GM10266 (cell line): ENCODE measurements around the gene TIMP1.

ENCODE experiments used
- DNase-seq: peaks from one replicate; pipeline ENCODE4 v3.0.0; 2012; ENCODE audit errors: extremely low spot score
- CTCF ChIP-seq: IDR thresholded peaks from 2 replicates; pipeline ENCODE4 v1.5.1; 2012; ENCODE audit warnings: mild to moderate bottlenecking, low read depth; ENCODE audit not compliant: control insufficient read depth, insufficient read depth; ENCODE audit errors: missing control alignments

TIMP1 gene

DNA sequence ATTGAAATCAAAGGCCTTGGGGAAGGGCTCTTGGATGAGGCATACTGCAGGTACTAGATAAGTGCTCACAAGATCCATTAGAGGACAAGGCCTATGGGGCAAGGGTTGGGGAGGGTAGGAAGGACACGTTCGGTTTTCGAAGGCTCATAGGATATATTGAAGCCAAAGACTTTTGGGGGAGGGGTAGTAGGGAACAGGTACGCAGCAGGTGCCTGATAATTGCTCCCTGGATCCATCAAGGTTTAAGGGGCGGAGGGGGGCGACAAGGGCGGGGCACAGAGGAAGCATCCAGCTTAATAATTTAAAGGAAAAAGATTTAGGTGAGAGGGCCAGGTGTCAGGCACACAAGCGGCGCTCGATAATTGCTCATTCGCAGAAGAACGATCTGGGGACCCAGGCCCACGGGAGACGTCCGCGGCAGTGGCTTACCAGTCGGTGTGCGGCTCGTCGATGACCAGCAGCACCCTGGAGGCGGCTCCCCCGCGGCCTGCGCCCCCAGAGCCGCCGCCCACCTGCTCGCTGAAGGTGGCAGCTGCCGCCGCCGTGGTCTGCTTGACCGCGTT is 36.8 kb downstream of the TIMP1 start:
- no peak for DNase-seq
- TF ChIP-seq CTCF = no peak

- peak; percentile 27 for TF ChIP-seq CTCF
Observed at GRCh38 chrX:47619486-47620302, 37.5 kb downstream of the TIMP1 start, which contains the start of gene SYN1. SYN1 (minus strand) TSS chrX:47619857; CDS start chrX:47619728, 129 bp downstream.

GRCh38 chrX:47620303-47620685 is 38.1 kb downstream of the TIMP1 start:
- no peak for TF ChIP-seq CTCF

More at GRCh38 chrX:47619486-47620302, 37.5 kb downstream of the TIMP1 start, which contains the start of gene SYN1:
- DNase-seq = peak; percentile 89

GRCh38 chrX:47621851-47622250 is 39.6 kb downstream of the TIMP1 start:
- no peak for TF ChIP-seq CTCF
- DNase-seq = no peak

More at GRCh38 chrX:47620303-47620685, 38.1 kb downstream of the TIMP1 start:
- no peak for DNase-seq

- TF ChIP-seq CTCF = no peak
- peak; percentile 46 for DNase-seq
Observed at GRCh38 chrX:47623540-47624027, 41.3 kb downstream of the TIMP1 start.

- TF ChIP-seq CTCF = no peak
- DNase-seq = no peak
Observed at GRCh38 chrX:47625365-47625764, 43.1 kb downstream of the TIMP1 start.

DNA sequence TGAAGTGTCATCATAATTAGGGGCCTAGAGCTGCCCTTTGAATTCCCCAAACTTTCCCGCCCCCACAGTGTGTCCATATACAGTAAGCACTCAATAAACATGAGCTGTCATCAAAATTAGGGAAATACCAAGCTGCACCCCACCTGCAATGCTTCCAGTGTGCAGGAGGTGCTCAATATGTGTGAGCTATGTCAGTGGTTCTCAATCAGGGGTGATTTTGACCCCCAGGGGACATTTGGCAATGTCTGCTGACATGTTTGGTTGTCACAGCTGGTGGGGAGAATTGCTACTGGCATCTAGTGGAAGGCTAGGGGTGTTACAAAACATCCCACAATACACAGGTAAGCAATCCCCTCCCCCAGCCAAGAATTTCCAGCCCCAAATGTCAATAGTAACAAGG is 46.7 kb downstream of the TIMP1 start:
- peak; percentile 45 for TF ChIP-seq CTCF
- no peak for DNase-seq
